Retina (tissue), 1 donor: Measurements from ENCODE around the gene RAD23A.

Source experiments
- DNase-seq: peaks from one replicate; pipeline ENCODE4 v3.0.0-alpha.2; 2016

The RAD23A gene

GRCh38 chr19:12986726-12987125, 41.1 kb downstream of the RAD23A start:
- no peak for DNase-seq

GRCh38 chr19:12987190-12987589, 41.5 kb downstream of the RAD23A start:
- no peak for DNase-seq

- no peak for DNase-seq
Observed at GRCh38 chr19:12987781-12988180, 42.1 kb downstream of the RAD23A start.

GRCh38 chr19:12990431-12990830, 44.8 kb downstream of the RAD23A start:
- no peak for DNase-seq

- no peak for DNase-seq
Observed at GRCh38 chr19:12990853-12991252, 45.2 kb downstream of the RAD23A start.

GRCh38 chr19:12991296-12991695, 45.6 kb downstream of the RAD23A start:
- DNase-seq, result no peak

- no peak for DNase-seq
Observed at GRCh38 chr19:12992729-12993128, 47.1 kb downstream of the RAD23A start.

- no peak for DNase-seq
Observed at GRCh38 chr19:12993562-12993961, 47.9 kb downstream of the RAD23A start.

- peak; percentile 44 for DNase-seq
Observed at GRCh38 chr19:12994701-12995595, 49.3 kb downstream of the RAD23A start, which contains the start of gene NFIX. Gene NFIX, plus strand, starts transcription at chr19:12995475. Its CDS starts 363 bp downstream, at chr19:12995838.

- peak; percentile 69 for DNase-seq
Observed at GRCh38 chr19:12995596-12996405, 50.1 kb downstream of the RAD23A start.

- peak; percentile 42 for DNase-seq
Observed at GRCh38 chr19:12996406-12997094, 50.9 kb downstream of the RAD23A start.

GRCh38 chr19:12997179-12997966, 51.7 kb downstream of the RAD23A start:
- no peak for DNase-seq

- no peak for DNase-seq
Observed at GRCh38 chr19:12997967-12998940, 52.6 kb downstream of the RAD23A start.

GRCh38 chr19:13001166-13001501, 55.5 kb downstream of the RAD23A start:
- DNase-seq, result no peak

GRCh38 chr19:13001502-13002165, 56.0 kb downstream of the RAD23A start:
- no peak for DNase-seq

GRCh38 chr19:13002166-13002898, 56.7 kb downstream of the RAD23A start:
- DNase-seq, result no peak

- DNase-seq, result no peak
Observed at GRCh38 chr19:13003081-13003480, 57.4 kb downstream of the RAD23A start.
